PFSK-1 (cell line): Measurements from ENCODE around the gene TENT4B.

Experiments
- POLR2AphosphoS5 ChIP-seq: IDR thresholded peaks from 2 replicates; pipeline ENCODE4 v1.6.1; 2012; ENCODE audit warnings: low read depth, mild to moderate bottlenecking, control low read depth, low read length, moderate library complexity
- REST ChIP-seq, 2 experiments: IDR thresholded peaks; 2 replicates each; pipeline versions ENCODE4 v1.6.1 to v1.8.0; 2011 to 2012; ENCODE audit warnings: low read depth in 2 of 2, low read length in 2 of 2, control low read depth in 1 of 2, inconsistent platforms in 1 of 2, mild to moderate bottlenecking in 1 of 2, moderate library complexity in 1 of 2; ENCODE audit not compliant: insufficient read depth in 1 of 2

- TF ChIP-seq POLR2AphosphoS5 (no peak), REST (IDR thresholded peaks at IDR 0.05; ENCODE audit: insufficient read depth in 1 of 2, low read depth in 2 of 2, low read length in 2 of 2) (no peak)
These were observed 76.1 kb downstream of the TENT4B start for GRCh38 chr16:50229149-50229726.
